GF-D8 (cell line): ENCODE data around the gene ZNF383.
"Not testable (repeated sequence)": the region's sequence is repeated elsewhere in the genome, so short reads cannot be mapped to it uniquely, and the experiment has no call there.

ENCODE experiments used
- DNase-seq: peaks from one replicate; lab custom pipeline; 2025; lab: John Stamatoyannopoulos, UW

Gene ZNF383

GRCh38 chr19:37217775-37218591 is at the start of gene ZNF383:
Gene ZNF383, plus strand, starts transcription at chr19:37218214. Its CDS starts 12,240 bp downstream, at chr19:37230454.
- DNase-seq = peak; percentile 87

- peak; percentile 93 for DNase-seq
These were observed 45.3 kb upstream of the ZNF383 start, which contains the start of gene ZNF585A for GRCh38 chr19:37172368-37173366. Gene ZNF585A, minus strand, starts transcription at chr19:37172695. Its CDS starts 2,785 bp downstream, at chr19:37169910.

- not testable (repeated sequence) for DNase-seq
These were observed 31.9 kb upstream of the ZNF383 start for GRCh38 chr19:37186071-37186470.

GRCh38 chr19:37195248-37195647 is 22.8 kb upstream of the ZNF383 start:
- DNase-seq = not testable (repeated sequence)

- not testable (repeated sequence) for DNase-seq
These were observed 20.9 kb upstream of the ZNF383 start for GRCh38 chr19:37197115-37197514.

- DNase-seq = no peak
These were observed 20.2 kb upstream of the ZNF383 start for GRCh38 chr19:37197768-37198167.

GRCh38 chr19:37217480-37217774 is 587 bp upstream of the ZNF383 start:
- no peak for DNase-seq

GRCh38 chr19:37218592-37218935 is 550 bp downstream of the ZNF383 start:
- no peak for DNase-seq

GRCh38 chr19:37220383-37220782 is 2.4 kb downstream of the ZNF383 start:
- DNase-seq = no peak

- no peak for DNase-seq
These were observed 3.1 kb downstream of the ZNF383 start for GRCh38 chr19:37221136-37221535.

- DNase-seq = no peak
These were observed 8.2 kb downstream of the ZNF383 start for GRCh38 chr19:37226248-37226647.

GRCh38 chr19:37227996-37228395 is 10.0 kb downstream of the ZNF383 start:
- DNase-seq = no peak

GRCh38 chr19:37243206-37243632 is 25.2 kb downstream of the ZNF383 start:
- DNase-seq = no peak

- peak; percentile 98 for DNase-seq
These were observed 33.6 kb downstream of the ZNF383 start for GRCh38 chr19:37251308-37252229.

GRCh38 chr19:37263028-37263427 is 45.0 kb downstream of the ZNF383 start:
- DNase-seq = not testable (repeated sequence)

- not testable (repeated sequence) for DNase-seq
These were observed 49.0 kb downstream of the ZNF383 start for GRCh38 chr19:37267005-37267404.

- not testable (repeated sequence) for DNase-seq
These were observed 49.7 kb downstream of the ZNF383 start for GRCh38 chr19:37267755-37268154.

GRCh38 chr19:37280656-37281055 is 62.6 kb downstream of the ZNF383 start:
- not testable (repeated sequence) for DNase-seq

- DNase-seq = not testable (repeated sequence)
These were observed 66.0 kb downstream of the ZNF383 start for GRCh38 chr19:37284020-37284419.

GRCh38 chr19:37289229-37289628 is 71.2 kb downstream of the ZNF383 start:
- not testable (repeated sequence) for DNase-seq
